GM21529 (cell line): ENCODE data around the gene GPC6.

ENCODE experiments used
- ATAC-seq: cut with Tn5 transposase; IDR thresholded peaks from one replicate; pipeline ENCODE4 v1.9.1; 2021; ENCODE audit not compliant: unreplicated experiment

The GPC6 gene

DNA sequence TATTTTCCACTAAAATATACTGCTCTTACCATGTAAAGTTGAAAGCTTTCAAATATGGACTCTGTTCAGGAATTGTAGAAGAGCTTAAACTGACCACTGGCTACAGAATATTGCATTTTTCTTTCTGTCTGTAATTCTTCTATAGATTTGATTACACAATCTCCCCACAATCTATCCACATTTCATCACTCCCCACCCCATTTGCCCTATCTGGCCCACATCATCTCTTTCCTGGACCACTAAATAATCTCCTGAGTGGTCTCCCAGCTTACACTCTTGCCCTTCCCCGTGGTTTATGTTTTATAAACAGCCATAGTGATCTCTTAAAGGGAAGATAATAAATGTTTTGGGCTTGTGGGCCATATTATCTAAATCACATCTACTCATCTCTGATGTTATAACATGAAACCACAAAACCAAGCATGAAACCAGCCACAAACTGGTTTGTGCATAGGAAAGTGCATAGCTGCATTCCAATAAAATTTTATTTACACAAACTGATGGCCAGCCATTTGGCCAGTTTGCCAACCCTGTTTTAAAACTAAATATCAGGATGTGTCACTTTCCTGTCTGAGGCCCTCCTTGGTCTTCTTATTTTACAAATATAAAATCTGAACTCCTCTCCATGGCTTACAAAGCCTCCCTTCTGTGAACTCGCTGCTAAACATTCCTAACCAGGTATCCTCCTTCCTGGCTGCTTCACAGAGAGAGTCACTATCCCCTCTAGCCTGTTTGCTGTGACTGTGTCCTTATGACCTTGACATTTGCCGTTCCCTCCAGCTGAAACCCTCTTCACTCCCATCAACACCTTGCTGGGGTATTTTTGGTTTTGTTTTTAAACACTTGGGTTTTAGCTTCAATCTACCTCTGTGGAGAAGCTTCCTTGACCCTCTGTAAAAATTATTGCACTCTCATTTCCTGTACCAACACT lies 500.9 kb downstream of the GPC6 start:
- ATAC-seq: no peak

DNA sequence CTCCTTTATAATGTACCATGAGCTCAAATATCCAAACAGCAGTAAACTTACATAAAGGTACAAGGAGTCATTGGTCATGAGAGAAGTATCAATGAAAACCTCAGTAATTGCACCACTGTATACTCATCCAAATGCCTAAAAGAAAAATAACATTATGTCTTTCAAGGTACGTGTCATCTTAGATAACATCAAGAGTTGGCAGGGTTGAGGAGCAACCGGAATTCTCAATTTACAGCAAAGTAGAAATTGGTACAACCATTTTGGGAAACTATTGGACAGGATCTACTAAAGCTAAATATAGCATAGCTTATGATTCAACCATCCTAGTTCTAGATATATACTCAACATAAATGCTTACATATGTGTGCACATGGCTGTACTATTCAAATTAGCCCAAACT lies 502.8 kb downstream of the GPC6 start:
- no peak for ATAC-seq

DNA sequence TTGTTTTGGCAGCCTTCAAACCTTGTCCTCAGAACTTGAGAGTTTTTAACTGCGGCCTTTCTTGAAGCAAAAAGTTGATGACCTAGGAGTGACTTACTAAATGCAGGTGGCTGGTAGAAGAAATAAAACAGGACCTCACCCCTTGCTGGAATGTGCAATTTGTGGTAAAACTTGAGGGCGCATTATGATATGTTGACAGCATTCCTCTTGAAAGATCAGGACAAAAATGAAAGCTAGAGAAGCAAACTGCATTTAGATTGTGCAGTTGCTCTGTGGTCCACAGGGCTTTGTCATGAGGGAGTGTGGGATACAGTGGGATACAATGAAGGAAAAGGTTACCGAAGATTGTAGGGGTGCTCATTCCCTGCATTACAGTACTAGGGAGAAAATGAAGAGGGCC lies 504.2 kb downstream of the GPC6 start:
- no peak for ATAC-seq

GRCh38 chr13:93732186-93732585 lies 505.6 kb downstream of the GPC6 start:
- no peak for ATAC-seq

DNA sequence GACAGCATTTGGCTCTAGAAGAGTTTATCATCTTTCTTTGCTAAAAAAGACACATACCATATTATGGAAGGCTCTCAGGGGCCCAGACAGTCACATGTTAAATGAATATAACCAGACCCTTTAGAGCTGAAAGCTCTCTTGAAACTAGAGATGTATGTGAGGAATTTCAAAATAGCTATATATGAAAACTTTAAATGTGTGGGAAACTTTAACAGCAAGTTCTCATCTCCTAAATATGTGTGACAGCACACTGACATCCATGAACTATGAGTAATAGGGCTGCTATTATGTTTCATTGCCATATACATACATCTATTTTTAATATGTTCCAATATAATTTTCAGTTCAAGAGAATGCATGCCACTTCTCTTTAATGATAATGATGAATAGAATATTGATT lies 509.5 kb downstream of the GPC6 start:
- no peak for ATAC-seq

DNA sequence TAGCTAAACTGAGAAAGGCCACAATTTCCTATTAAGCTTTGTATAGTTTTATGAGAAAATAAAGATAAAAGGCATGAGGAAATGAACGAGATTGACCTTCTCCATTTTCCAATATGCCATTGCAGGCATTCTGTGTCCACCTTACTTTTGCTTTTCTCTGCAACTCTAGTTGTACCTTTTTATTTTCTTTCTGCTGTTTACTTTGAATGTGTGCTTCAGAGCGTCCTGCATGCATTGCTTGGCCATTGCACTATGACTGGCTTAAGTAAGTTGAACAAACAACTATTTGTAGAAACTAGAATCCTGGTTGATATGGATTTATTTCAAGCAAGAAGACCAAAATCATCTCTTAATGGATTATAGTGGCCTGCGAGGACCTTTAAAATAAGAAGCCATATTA lies 510.3 kb downstream of the GPC6 start:
- no peak for ATAC-seq

DNA sequence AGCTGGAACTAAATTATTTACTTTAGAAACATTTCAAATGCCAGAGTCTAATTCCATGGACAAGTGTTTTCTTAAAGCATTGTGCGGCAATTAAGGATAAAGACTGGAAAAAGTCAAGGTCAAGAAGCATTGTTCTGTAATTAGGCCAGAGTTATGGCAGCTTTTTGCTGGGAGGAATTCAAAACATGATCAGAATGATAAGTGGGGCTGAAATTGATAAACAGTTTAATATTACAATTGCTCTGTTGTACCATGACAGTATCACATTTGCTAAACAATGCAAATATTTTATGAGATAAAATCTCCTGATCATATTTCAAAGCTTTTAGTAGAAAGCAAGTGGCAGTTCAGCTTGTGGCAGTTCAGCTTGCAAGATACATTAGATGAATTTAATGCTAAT lies 513.7 kb downstream of the GPC6 start:
- no peak for ATAC-seq

GRCh38 chr13:93744033-93744432 lies 517.4 kb downstream of the GPC6 start:
- ATAC-seq: no peak

GRCh38 chr13:93744886-93745285 lies 518.3 kb downstream of the GPC6 start:
- ATAC-seq: no peak

- ATAC-seq: no peak
Observed at GRCh38 chr13:93745884-93746283, 519.3 kb downstream of the GPC6 start.

DNA sequence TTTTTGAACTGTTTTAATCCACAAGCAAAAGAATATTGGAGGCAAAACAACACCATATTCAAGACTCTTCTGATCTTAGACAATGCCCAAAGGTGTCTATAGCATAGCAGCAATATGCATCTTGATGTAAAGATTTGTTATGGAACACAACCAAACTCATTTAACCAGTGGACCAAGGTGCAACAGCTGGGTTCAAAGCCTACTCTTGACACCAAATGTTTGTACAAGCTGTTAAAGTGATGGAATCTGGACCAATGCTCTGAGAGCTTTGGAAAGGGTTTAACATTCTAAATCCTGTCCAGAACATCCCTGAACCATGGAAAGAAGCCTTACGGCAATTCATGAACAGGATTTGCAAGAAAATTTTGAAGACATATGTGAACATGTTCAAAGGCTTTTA lies 520.0 kb downstream of the GPC6 start:
- no peak for ATAC-seq

DNA sequence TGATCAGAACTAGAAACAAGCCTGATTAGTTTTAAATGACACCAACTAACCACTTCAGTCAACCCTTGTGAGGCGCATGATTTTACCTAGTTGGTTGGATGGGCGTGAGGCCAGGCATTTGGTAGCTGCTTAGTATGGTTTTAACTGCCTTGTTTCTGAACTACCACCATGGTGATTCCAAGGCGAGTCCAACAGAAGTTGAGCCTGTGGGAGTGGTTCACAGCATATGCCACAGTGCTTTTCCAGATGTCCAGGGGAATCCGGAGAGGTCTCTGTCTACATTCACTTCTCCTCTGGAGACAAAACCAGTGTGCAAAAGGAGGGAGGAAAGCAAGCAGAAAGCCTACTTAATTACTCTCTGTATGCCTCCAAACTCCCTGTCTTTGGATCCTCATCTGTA lies 524.1 kb downstream of the GPC6 start:
- no peak for ATAC-seq

GRCh38 chr13:93751117-93751516 lies 524.5 kb downstream of the GPC6 start:
- ATAC-seq: no peak

- ATAC-seq: no peak
Observed at GRCh38 chr13:93752541-93752940, 525.9 kb downstream of the GPC6 start.

DNA sequence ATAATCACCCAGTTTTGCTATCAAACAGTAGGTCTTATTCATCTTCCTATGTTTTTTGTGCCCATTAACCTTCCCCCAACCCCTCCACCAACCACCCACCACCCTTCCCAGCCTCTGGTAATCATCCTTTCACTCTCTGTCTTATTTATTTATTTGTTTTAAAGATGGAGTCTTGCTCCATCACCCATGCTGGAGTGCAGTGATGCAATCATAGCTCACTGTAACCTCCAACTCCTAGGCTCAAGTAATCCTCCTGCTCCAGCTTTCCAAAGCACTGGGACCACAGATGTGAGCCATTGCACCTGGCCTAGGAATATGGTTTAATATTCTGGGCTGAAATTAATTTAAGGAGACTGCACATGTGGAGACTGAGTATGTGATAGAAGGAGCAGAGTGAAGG lies 527.0 kb downstream of the GPC6 start:
- ATAC-seq: no peak

GRCh38 chr13:93755341-93755740 lies 528.7 kb downstream of the GPC6 start:
- ATAC-seq: no peak

DNA sequence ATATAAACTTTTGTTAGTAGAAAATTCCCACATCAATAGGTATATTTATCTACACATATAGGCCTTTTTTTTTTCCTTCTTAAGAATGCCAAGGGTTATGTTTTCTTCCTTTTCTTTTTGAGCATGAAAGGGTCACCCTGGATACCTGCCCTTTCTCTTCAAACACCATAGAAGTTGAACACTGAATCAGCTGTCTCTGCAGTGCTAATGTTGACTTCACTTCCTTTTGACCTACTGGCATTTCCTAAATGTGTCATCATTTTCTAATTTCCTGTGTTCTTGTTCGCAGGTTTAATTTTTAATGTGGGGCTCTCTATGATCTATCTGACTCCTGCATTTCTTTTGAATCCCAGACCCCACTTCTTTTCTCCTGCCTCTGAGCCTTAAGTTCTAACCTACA lies 532.0 kb downstream of the GPC6 start:
- no peak for ATAC-seq

- no peak for ATAC-seq
Observed at GRCh38 chr13:93762708-93763426, 536.3 kb downstream of the GPC6 start.

GRCh38 chr13:93765062-93765461 lies 538.5 kb downstream of the GPC6 start:
- ATAC-seq: no peak

DNA sequence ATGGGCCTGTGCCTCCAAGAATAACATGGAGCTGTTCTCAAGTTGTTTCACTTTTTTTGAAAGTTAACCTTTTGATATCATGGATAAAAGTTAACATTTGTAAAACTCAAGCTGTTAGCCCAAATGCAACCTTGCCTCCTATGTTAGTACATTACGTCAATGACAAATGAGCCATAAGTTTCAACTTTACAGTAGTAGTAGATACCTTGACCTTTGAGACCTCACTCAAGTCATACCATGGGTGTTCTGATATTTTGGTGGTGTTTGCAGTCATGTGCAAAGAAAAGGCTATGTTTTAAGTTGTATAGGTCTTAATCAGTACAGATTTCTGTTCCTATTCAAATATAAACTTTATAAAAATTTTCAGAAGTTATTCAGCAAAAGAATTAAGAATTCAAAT lies 539.2 kb downstream of the GPC6 start:
- ATAC-seq: no peak

DNA sequence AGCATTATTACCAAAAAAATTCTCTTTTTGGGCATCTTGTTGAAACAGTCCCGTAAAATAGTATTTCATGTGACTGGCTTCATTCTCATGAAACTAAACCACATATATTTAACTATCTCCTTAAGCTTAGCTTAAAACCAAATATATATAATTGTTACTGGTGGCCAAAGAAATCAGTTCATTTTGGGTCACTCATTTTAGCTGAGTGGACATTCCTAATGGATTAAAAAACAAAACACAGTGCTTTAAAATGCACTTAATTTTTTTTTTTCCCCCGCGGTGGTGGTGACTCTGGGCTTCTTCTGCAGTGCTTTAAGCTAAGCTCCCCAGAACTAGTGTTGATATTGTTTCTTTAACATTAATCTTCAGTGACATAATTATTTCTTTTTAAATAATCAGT lies 540.1 kb downstream of the GPC6 start:
- no peak for ATAC-seq

DNA sequence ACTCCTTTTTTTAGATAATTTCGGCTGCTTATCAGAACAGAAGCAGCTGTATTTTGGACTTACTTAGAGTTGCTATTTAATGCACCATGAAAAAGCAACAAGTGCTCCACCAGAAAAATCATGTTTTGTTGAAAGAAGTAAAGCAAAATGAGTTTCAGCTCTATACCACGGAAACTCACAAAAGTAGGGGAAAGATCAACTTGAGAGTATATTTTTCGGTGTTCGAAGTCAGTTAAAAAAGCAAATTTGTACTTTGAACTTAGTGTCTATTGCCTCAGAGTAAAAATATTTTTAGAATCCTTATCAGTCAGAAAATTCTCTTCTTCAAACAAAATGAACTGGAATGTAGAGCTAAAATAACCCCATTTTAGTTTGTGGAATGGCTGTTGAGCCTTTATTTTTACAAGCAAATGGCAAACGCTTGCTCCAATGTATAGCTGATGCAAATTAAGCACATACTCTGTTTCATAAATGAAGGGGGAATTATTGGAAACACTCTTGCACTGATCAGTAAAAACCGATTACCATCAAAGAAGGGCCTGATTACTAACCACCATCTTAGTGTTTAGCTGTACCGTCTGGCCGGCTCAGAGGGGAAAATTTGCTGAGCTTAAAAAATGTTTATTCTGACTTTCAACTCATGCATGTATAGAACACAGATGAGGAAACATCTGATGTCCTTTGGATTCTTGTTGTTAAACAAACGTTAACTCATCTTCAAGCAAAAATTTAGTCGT lies 540.7 kb downstream of the GPC6 start:
- ATAC-seq: no peak
